HG03469 (cell line): ENCODE results near the gene KRTAP4-8.
"Not testable (repeated sequence)": the region's sequence is repeated elsewhere in the genome, so short reads cannot be mapped to it uniquely, and the experiment has no call there.

ENCODE experiments used
- ATAC-seq: cut with Tn5 transposase; IDR thresholded peaks from one replicate; pipeline ENCODE4 v1.9.1; 2021; ENCODE audit warnings: mild to moderate bottlenecking, moderate library complexity, moderate number of reproducible peaks; ENCODE audit not compliant: unreplicated experiment

KRTAP4-8 gene

DNA sequence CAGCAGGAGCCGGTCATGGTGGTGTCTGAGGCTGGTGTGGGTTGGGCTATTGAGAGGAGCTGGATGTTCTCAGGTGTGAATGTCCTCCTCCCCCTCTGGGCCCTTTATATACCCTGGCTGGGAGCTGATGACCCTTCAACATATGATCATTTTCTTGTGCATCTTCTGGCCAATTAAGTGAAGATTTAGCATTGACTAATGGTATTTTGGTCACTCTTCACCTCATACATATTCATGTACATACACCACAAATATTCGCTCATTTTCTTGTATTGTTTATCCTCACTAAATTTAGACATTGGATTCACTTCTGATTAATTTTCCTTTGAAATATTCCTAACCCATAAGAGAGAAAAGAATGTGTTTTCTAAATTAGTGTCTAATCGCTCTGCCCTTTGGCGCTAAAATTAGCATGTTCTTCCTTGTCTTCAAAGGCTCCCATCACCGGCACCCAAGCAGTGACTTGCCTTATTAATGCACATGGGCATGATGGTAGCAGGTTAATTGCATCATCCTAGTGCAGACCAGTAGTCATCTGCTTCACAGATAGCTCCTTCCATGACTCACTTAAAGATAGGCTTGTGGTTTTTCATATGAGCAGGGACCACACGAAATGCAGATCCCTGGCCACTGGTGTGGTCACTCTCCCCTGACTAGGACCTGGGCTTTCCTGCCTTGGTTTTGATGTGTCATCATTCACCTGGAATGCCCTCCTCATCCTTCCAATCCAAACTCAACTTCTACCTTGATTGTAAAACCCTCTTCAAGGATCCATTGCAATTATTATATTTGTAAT, 31.9 kb downstream of the KRTAP4-8 start, which contains the start of gene KRTAP2-4:
Gene KRTAP2-4 (minus strand): TSS at position 51 of the 796 bp plus-strand sequence. CDS start 34 bp downstream, at position 17.
- no peak for ATAC-seq

DNA sequence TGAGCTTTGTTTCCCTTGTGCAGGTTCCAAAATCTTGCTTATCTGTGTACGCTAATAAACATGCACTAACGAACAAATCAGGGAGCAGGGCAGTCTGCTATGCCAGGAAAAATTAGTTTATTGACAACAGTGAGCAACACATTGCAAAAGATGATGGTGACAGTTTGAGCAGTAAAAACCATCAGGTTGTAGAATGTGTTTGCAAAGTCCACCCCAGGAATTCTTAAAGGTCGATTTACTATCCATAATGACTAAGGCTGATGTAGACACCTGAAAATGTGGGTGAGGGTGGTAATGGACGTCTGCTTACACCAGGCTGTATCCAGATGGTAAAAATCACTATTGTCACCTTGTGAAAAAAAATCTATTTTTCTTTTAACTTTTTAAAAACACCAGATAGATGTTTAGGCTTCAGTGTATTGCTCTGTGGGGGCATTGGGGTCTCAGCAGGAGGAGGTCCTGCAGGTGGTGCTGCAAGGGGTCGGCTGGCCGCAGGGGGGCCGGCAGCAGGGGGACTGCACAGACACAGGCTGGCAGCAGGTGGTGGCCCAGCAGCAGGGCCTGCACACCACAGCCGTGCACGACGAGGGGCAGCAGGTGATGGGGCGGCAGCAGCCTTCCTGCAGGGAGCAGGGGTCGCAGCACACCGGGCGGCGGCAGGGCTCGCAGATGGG, 32.8 kb downstream of the KRTAP4-8 start:
- ATAC-seq: not testable (repeated sequence)

DNA sequence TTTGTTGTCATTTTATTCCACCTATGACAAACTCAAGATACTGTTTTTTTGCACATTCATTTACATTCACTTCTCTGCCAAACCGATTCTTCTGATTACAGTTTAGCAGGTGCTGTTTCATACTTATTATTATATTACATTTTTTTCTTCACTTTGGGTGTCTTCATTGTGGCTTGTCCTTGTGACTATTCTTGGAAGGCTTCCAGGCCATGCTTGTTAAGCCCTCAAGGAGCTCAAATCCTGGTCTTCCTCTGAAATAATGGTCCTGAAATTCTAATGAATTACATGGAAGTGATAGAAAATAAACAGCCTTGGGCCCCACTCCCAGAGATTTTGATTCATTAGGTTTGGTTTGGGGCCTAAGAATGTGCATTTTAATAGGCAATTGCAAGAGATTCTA, 33.6 kb downstream of the KRTAP4-8 start:
- ATAC-seq: no peak

DNA sequence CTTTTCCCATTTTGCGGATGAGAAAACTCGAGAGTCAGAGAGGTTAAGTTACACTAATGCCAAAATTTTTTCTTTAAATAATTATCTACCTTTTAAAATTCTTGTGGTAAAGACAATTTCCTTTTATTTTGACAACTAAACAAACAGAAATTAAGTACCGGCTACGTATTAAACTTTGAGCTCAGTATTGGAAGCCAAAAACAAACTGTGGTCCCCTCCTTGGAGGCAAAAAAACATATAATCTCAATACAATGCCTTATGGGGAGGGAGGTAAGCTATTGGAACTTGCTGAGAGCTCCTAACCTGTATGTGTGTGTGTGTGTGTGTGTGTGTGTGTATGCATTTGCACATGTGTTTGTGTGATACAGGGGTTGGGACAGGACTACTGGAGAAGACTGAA, 34.5 kb downstream of the KRTAP4-8 start:
- ATAC-seq: no peak

DNA sequence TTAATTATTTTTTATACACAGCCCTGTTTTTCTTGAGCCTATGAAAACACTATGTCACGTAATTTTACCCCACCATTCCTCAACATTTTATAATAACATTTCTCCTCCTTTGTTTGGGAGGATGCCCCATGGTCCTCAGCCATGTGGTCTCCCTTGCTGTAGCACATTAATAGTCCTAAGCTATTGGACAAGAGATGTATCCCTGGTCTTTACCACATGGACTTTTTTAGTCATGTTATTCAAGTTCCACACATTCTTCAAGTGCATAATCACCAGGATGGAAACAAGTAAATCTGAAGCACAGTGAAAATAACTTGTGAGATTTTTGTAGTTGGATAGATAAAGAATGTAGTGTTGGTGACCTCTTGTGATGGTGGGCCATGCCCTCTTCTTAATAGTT, 36.0 kb downstream of the KRTAP4-8 start:
- no peak for ATAC-seq

DNA sequence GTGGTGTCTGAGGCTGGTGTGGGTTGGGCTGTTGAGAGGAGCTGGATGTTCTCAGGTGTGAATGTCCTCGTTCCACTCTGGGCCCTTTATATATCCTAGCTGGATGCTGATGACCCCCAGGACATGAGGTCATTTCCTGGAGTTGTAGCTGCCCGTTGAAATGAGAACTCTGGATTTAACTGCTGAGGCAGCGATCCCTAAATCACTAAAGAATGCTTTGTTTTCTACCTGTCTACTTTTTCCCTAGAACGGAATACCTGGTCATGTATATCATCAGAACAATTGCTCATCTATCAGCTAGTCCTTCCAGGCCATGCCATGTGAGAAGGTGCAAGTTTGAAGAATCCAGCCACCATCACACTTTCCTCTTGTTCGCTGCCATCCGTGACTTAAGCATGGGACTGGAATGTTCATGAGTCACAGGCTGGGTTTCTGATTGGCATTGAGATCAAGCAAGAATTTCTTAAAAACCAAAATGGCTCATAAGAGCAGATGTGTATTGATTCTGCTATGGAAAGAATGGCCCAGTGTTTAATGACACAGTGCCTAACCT, 37.8 kb downstream of the KRTAP4-8 start, which contains the start of gene KRTAP2-3:
Gene KRTAP2-3 (minus strand): TSS at position 63 of the 553 bp plus-strand sequence. CDS start 64 bp downstream, outside the sequence.
- no peak for ATAC-seq

DNA sequence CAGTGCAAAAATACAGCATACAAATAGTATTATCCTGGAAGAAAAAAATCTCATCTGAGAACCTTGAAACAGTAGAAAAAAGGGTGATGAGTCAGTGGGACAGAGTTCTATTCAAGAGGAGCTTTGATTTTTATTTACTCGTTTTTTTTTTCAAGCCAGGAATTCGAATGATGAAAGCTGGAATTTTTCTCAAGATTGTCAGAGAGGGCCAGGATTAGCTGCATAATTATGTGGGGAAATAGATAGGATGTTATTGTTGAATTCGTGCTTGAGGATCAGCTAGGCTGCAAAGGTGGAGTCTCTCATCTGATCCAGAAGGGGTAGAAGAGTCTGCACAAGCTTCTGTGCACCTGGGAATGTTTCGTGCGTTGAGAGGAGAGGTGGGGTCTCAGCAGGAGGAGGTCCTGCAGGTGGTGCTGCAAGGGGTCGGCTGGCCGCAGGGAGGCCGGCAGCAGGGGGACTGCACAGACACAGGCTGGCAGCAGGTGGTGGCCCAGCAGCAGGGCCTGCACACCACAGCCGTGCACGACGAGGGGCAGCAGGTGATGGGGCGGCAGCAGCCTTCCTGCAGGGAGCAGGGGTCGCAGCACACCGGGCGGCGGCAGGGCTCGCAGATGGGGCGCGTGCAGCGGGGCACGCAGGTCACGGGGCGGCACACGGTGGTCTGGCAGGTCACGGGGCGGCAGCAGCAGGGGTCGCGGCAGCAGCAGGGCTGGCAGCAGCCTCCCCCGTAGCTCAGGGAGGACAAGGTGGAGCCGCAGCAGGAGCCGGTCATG, 38.5 kb downstream of the KRTAP4-8 start:
- not testable (repeated sequence) for ATAC-seq

DNA sequence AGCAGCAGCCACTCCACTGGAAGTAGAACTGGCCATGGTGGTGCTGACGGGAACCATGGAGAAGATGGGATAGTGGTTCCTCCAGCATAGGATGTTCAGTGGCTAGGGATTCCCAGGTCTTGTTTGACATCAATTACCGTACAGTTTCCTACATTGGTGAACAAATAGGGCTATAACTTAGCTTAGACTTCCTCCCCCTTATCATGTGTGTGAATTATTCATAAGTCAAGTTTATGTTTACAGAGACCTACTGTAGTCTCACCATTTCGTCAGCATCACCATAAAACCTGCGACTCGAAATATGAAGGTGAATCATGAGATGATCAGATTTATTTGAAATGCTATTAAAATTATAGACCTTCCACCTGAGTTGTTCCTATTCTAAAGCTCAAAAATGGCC, 39.2 kb downstream of the KRTAP4-8 start:
- no peak for ATAC-seq

DNA sequence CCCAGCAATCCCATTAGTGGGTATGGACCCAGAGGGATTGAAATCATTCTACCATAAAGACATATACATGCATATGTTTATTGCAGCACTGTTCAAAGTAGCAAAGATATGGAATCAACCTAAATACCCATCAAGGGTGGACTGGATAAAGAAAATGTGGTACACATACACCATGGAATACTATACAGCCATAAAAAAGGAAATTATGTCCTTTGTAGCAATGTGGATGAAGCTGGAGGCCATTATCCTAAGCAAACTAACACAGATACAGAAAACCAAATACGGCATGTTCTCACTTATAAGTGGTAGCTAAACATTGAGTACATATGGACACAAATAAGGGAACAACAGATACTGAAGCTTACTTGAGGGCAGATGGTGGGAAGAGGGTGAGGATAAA, 40.4 kb downstream of the KRTAP4-8 start:
- no peak for ATAC-seq

DNA sequence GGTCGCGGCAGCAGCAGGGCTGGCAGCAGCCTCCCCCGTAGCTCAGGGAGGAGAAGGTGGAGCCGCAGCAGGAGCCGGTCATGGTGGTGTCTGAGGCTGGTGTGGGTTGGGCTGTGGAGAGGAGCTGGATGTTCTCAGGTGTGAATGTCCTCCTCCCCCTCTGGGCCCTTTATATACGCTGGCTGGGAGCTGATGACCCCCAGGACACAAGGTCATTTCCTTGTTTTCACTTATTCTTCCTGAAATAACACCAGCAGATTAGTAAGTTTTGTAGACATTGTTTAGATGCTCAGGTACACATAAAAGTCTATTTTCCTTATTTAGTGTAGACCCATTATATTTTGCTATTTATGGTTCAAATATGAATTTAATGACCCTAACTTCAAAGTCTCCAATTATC, 42.8 kb downstream of the KRTAP4-8 start, which contains the start of gene KRTAP2-2:
Gene KRTAP2-2 (minus strand): TSS at position 101 of the 400 bp plus-strand sequence. CDS start 19 bp downstream, at position 82.
- not testable (repeated sequence) for ATAC-seq

DNA sequence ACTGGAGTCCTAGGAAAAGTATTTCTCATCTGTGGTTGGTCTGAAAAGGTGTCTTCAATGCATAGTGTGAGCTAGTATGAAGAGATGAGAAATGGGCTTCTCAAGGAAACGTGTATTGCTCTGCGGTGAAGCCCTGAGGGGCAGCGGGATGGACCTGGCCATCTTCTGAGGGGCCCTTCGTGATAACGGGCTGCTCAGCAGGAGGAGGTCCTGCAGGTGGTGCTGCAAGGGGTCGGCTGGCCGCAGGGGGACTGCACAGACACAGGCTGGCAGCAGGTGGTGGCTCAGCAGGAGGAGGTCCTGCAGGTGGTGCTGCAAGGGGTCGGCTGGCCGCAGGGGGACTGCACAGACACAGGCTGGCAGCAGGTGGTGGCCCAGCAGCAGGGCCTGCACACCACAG, 43.4 kb downstream of the KRTAP4-8 start:
- not testable (repeated sequence) for ATAC-seq

DNA sequence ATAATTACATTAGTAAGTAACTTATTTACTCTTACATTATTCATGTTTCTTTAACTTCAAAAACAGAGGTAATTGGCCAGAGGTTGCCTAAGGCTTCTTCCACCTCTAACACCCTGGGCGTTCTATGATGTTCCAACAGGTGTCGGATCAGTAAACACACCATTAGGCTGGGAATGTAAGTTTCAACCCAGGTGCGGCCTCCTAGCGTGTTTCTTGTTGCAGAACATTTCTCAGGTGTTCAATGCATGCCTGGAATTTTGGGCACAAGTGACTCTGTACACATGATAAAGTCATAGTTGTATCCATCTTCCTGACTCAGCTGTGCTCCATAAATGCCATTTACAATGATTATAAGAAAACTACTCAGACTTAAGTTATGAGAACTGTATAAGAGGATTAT, 43.9 kb downstream of the KRTAP4-8 start:
- ATAC-seq: no peak

DNA sequence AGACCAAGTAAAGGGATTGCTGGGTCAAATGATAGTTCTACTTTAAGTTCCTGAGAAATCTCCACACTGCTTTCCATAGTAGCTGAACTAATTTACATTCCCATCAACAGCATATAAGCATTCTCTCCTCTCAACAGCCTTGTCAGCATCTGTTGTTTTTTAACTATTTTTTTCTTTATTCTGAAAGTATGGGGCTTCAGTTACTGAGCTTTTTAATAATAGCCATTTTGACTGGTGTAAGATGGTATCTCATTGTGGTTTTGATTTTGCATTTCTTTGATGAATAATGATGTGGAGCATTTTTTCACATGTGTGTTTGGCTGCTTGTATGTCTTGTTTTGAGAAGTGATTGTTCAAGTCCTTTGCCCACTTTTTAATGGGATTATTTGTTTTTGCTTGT, 45.4 kb downstream of the KRTAP4-8 start:
- ATAC-seq: no peak

DNA sequence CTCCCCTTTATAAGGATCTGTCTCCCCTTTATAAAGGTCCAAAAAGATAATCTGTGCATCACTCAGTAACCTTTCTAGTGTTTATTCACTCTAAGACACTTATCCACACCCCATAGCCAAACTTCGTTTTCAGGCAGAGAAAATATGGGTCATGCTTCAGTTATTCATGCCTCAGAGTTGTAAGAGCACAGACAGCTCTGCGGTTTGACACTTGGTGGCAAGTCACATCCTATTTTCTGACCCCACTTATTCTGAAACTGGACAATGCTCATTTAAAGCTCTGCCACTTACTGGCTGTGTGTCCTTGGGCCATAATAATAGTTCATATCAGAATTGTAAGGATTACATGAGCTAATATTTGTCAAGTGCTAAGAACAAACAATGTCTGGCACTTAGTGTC, 48.8 kb downstream of the KRTAP4-8 start:
- ATAC-seq: no peak

DNA sequence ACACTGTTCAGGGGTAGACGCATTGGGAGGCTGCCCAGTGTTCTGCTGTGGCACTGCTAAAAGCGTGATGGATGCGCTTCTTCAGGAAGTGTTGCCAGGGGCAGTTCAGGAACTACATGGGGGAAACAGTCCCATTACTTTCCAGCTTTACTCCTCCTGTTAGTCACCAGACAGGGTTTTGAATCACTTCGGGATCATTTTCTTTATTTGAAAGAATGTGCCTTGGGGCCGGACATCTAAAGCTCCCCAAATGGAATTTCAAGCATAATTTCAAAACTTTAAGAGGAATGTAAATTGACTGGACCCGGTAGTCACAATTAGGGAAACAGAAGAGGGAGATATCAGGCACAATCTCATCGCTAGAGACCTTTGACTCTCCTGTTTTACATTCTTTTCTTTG, 49.5 kb downstream of the KRTAP4-8 start:
- ATAC-seq: no peak
